OCI-LY7 (cell line): ENCODE results near the gene KISS1R. TPM values are rescaled to one million over a fixed set of nuclear protein-coding genes. Genes with fewer than 3 reads are reported as not detected.

Experiments used
- BruUV-seq: library from RNA; stranded (reverse); fragments of 400-500 nt; replicated peaks from 2 replicates; lab custom pipeline; 2021; lab: Mats Ljungman, UMichigan
- CTCF ChIA-PET: fragments of 300-600 bp; sonication (Branson Sonifier 250); formaldehyde crosslinking; loops from one replicate; lab custom pipeline; 2022; ENCODE audit warnings: antibody characterized with exemption; ENCODE audit not compliant: unreplicated experiment; lab: Charles Lee
- POLR2A ChIA-PET: fragments of 300-600 bp; sonication (Branson Sonifier 250); formaldehyde crosslinking; loops from one replicate; lab custom pipeline; 2022; ENCODE audit warnings: antibody characterized with exemption; lab: Charles Lee
- DNase-seq: peaks from one replicate; pipeline ENCODE4 v3.0.0-alpha.2; 2015; ENCODE audit warnings: low spot score
- H2AFZ ChIP-seq: fragments of 200-600 bp; sonication (generic), shearing (Covaris generic); 2 replicates; pipeline ENCODE4 v1.6.1; 2014; ENCODE audit warnings: mild to moderate bottlenecking, antibody characterized with exemption, low read length, moderate library complexity
- H3K27ac ChIP-seq: fragments of 200-600 bp; sonication (generic); 2 replicates; pipeline ENCODE4 v1.5.1; 2014; ENCODE audit warnings: mixed run types, low read depth, mild to moderate bottlenecking, moderate library complexity, low read length, inconsistent platforms; ENCODE audit not compliant: poor library complexity, severe bottlenecking
- H3K36me3 ChIP-seq: fragments of 200-600 bp; sonication (generic); 2 replicates; pipeline ENCODE4 v1.6.1; 2014; ENCODE audit warnings: mild to moderate bottlenecking, antibody characterized with exemption, low read length, moderate library complexity, mixed read lengths; ENCODE audit not compliant: insufficient read depth
- H3K4me1 ChIP-seq: fragments of 200-600 bp; sonication (generic); 2 replicates; pipeline ENCODE4 v1.5.1; 2014; ENCODE audit warnings: mild to moderate bottlenecking, low read length; ENCODE audit not compliant: insufficient read depth, poor library complexity, severe bottlenecking
- H3K4me2 ChIP-seq: fragments of 200-600 bp; sonication (generic); 2 replicates; pipeline ENCODE4 v1.6.1; 2014; ENCODE audit warnings: mild to moderate bottlenecking, low read length
- H3K4me3 ChIP-seq: fragments of 200-600 bp; sonication (generic); 2 replicates; pipeline ENCODE4 v1.5.1; 2014; ENCODE audit warnings: mild to moderate bottlenecking, low read depth, low read length; ENCODE audit not compliant: poor library complexity, severe bottlenecking
- H3K79me2 ChIP-seq: fragments of 200-600 bp; sonication (generic); 2 replicates; pipeline ENCODE4 v1.6.1; 2016; ENCODE audit warnings: low read depth, mild to moderate bottlenecking, low read length, moderate library complexity, mixed read lengths; ENCODE audit not compliant: insufficient read depth
- H3K9me2 ChIP-seq: fragments of 200-600 bp; sonication (generic); 2 replicates; pipeline ENCODE4 v1.6.1; 2016; ENCODE audit warnings: mild to moderate bottlenecking, low read length, mixed read lengths; ENCODE audit not compliant: insufficient read depth
- H3K9me3 ChIP-seq: fragments of 200-600 bp; sonication (generic); 2 replicates; pipeline ENCODE4 v1.6.1; 2014; ENCODE audit warnings: mild to moderate bottlenecking, mixed run types, low read length, mixed read lengths
- H4K20me1 ChIP-seq: fragments of 200-600 bp; sonication (generic); 2 replicates; pipeline ENCODE4 v1.6.1; 2014; ENCODE audit warnings: mild to moderate bottlenecking, antibody characterized with exemption, low read length, moderate library complexity, mixed read lengths; ENCODE audit not compliant: insufficient read depth
- EZH2phosphoT487 ChIP-seq: fragments of 200-600 bp; sonication (generic); IDR thresholded peaks from 2 replicates; pipeline ENCODE4 v1.6.1; 2018; ENCODE audit warnings: low read depth, borderline replicate concordance, mild to moderate bottlenecking, mixed run types, antibody characterized with exemption, low read length, moderate library complexity, mixed read lengths
- intact Hi-C: fragments of 100-400 bp; cut with micrococcal nuclease; formaldehyde crosslinking; loops from one replicate; pipeline ENCODE4 v1.10.0; 2022; ENCODE audit not compliant: unreplicated experiment
- total RNA-seq, 2 experiments: library from RNA; depleted of rRNA in 1 of 2; stranded (reverse); fragments of >200 nt in 1 of 2; shearing (Covaris generic) in 1 of 2; gene quantifications; 2 replicates each; pipeline ENCODE4 v1.2.3, GENCODE V29; 2014 to 2022
- TF ChIP-seq, protein P1 (sequence below): fragments of 200-600 bp; sonication (generic); conservative IDR thresholded peaks from 2 replicates; pipeline ENCODE4 v1.5.1; 2014; ENCODE audit warnings: mild to moderate bottlenecking, antibody characterized with exemption, low read length, moderate library complexity, mixed read lengths

Gene KISS1R
- total RNA-seq, 2 experiments from 2014 or later, result not detected

DNA sequence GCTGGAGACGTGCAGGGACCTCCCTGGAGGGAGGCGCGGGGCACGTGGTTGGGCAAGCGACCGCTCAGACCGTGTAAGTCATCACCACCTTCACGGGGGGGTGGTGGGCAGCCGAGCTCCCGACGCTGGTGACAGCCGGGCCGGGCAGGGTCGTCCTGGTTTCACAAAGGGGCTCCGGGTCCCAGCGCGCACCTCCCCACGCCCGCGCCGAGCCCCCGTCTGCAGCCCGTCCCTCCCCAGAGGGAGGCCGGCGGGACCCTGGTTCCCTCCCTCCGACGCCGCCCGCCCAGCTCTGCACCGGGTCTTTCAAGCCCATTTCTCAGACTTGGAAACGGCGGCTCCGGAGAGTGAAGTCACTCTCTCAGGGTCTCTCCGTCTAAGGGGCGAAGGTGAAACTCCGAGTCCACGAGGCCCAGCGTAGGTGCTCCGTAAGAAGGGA, 8.0 kb downstream of the KISS1R start:
- H3K79me2 ChIP-seq, result no peaks in the 10 kb centered on the region
- CTCF ChIA-PET, result no interaction called here

DNA sequence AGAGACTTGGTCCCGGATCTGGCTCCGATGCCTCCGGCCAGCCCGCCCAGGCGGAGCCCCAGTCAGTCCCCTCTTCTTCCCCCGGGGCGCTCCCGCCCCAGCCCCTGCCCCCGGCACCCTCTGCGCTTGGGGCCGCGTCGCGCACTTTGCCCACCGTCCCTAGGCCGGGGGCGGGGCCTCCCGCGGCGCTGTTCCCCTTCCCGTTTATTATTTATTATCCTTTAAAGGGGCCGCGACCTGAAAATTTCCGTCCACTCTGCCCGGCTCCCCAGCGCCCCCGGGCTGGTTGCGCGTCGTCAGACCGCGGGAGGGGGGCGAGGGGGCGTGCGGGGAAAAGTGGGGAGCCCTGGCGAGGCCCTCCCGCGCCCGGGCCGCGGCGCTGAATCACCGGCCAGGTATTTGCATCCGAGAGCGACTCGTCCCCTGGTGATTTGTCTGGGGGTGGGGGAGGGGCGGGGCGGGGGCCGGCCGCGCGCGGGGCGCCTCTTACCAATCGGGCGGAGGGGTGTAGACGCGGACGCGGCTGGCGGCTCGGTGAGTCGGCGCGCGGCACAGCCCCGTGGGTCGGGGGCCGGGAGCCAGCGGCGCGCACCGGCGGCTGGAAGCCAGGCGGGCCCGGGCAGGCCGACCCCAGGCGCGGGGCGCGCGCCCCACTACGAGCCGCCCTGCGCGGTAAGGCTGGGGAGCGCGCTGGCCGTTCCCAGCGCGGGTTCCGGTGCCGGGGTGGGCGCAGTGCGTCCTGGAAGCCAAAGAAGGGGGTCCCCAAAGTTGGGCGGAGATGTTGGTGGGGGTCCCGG, 8.6 kb downstream of the KISS1R start, which contains the start of gene ARID3A:
TSS of gene ARID3A (plus strand) at position 510 of the 797 bp plus-strand sequence. CDS start 3,494 bp downstream, outside the sequence.
- Histone ChIP-seq H3K36me3 (no peaks in the 10 kb centered on the region), H3K4me2 (peak within 1 kb of the TSS; percentile 99), H3K9me3 (no peaks in the 10 kb centered on the region), H3K27ac (peak within 1 kb of the TSS; percentile 49), H3K9me2 (no peaks in the 10 kb centered on the region), H3K4me1 (peaks cover 21% of the 10 kb centered on the region), H3K4me3 (peak within 1 kb of the TSS; percentile 91), H4K20me1 (no peaks in the 10 kb centered on the region), H2AFZ (peak within 1 kb of the TSS; percentile 62), H3K79me2 (no peaks in the 10 kb centered on the region)
- TF ChIP-seq, protein P1, sequence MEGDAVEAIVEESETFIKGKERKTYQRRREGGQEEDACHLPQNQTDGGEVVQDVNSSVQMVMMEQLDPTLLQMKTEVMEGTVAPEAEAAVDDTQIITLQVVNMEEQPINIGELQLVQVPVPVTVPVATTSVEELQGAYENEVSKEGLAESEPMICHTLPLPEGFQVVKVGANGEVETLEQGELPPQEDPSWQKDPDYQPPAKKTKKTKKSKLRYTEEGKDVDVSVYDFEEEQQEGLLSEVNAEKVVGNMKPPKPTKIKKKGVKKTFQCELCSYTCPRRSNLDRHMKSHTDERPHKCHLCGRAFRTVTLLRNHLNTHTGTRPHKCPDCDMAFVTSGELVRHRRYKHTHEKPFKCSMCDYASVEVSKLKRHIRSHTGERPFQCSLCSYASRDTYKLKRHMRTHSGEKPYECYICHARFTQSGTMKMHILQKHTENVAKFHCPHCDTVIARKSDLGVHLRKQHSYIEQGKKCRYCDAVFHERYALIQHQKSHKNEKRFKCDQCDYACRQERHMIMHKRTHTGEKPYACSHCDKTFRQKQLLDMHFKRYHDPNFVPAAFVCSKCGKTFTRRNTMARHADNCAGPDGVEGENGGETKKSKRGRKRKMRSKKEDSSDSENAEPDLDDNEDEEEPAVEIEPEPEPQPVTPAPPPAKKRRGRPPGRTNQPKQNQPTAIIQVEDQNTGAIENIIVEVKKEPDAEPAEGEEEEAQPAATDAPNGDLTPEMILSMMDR, result no peak
- TF ChIP-seq EZH2phosphoT487, result no peak
- POLR2A ChIA-PET, result interaction anchor here (2.5 kb wide), 1 partner anchor 59 kb away, joined by 7 read pairs; the partner anchor contains the start of gene WDR18
- no TSS peak for BruUV-seq
- CTCF ChIA-PET, result no interaction called here
- intact Hi-C loops, result loop anchor here (1.0 to 2.0 kb wide), 2 partner anchors 21 to 59 kb away; partner anchors contain the start of gene WDR18
- peak; percentile 85 for DNase-seq

More for the DNA sequence above, 8.0 kb downstream of the KISS1R start:
- no peaks in the 10 kb centered on the region for H3K9me2 ChIP-seq
- H4K20me1 ChIP-seq, result no peaks in the 10 kb centered on the region
- H2AFZ ChIP-seq, result peak overlapping the region; percentile 62
- intact Hi-C loops, result loop anchor here (1.0 to 2.0 kb wide), 2 partner anchors 22 to 59 kb away; partner anchors contain the start of gene WDR18
- peak; percentile 87 for DNase-seq
- POLR2A ChIA-PET, result interaction anchor here (2.5 kb wide), 1 partner anchor 59 kb away, joined by 7 read pairs; the partner anchor contains the start of gene WDR18
- H3K9me3 ChIP-seq, result no peaks in the 10 kb centered on the region
- TF ChIP-seq, protein P1, result no peak
- TF ChIP-seq EZH2phosphoT487, result no peak
- no peaks in the 10 kb centered on the region for H3K36me3 ChIP-seq
- peak overlapping the region; percentile 99 for H3K4me2 ChIP-seq
- BruUV-seq, result no TSS peak
- H3K27ac ChIP-seq, result peak overlapping the region; percentile 49
- H3K4me1 ChIP-seq, result peaks cover 21% of the 10 kb centered on the region
- H3K4me3 ChIP-seq, result peak overlapping the region; percentile 91

DNA sequence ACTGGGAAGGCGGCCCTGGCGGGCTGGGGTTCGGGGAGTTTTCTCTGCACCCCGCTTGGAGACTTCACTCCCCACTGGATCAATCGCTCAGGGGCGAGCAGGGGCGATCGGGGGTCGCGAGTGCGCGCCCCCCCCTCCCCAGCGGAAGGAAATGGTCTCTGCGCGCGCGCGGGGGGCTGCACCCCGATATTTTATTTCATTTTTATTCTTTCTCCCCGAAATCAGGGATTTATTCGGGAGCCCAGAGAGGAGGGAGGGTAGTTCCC, 9.1 kb downstream of the KISS1R start:
- POLR2A ChIA-PET, result no interaction called here
- CTCF ChIA-PET, result no interaction called here
- Histone ChIP-seq H3K79me2 (no peaks in the 10 kb centered on the region), H3K36me3 (no peaks in the 10 kb centered on the region), H3K4me1 (peaks cover 21% of the 10 kb centered on the region), H3K27ac (peak overlapping the region; percentile 37), H3K9me3 (no peaks in the 10 kb centered on the region), H3K4me2 (peak overlapping the region; percentile 99), H4K20me1 (no peaks in the 10 kb centered on the region), H2AFZ (no peak overlapping the region), H3K9me2 (no peaks in the 10 kb centered on the region), H3K4me3 (peak overlapping the region; percentile 91)
- no peak for DNase-seq
- intact Hi-C loops, result no loop called here
- TF ChIP-seq, protein P1, result no peak
- TF ChIP-seq EZH2phosphoT487, result no peak
- BruUV-seq, result no TSS peak
